IMR-90 (cell line): Measurements from ENCODE around the gene CCR3. TPM values are rescaled to one million over a fixed set of nuclear protein-coding genes. Genes with fewer than 3 reads are reported as not detected.

Experiments used
- ATAC-seq: fragments of 200-7000 bp; cut with Tn5 transposase; 2 replicates; pipeline ENCODE4 v1.9.1; 2020; ENCODE audit warnings: low read depth, mild to moderate bottlenecking, moderate library complexity
- BruUV-seq: library from RNA; stranded (reverse); fragments of 400-500 nt; replicated peaks from 2 replicates; lab custom pipeline; 2021; lab: Mats Ljungman, UMichigan
- CTCF ChIA-PET: fragments of 300-600 bp; formaldehyde crosslinking; extraction: SDS; loops from one replicate; lab custom pipeline; 2021; ENCODE audit warnings: antibody characterized with exemption; lab: Yijun Ruan, JAX
- POLR2A ChIA-PET: fragments of 300-600 bp; sonication (Branson Sonifier 250); formaldehyde crosslinking; loops from one replicate; lab custom pipeline; 2022; ENCODE audit warnings: antibody characterized with exemption; ENCODE audit not compliant: unreplicated experiment; lab: Charles Lee
- DNase-seq: peaks from one replicate; pipeline ENCODE4 v3.0.0; 2013
- H2AFZ ChIP-seq: replicated peaks from 2 replicates; pipeline ENCODE3; 2013; ENCODE audit warnings: low read length, mild to moderate bottlenecking; ENCODE audit not compliant: poor library complexity
- H2AK5ac ChIP-seq: 2 replicates; pipeline ENCODE4 v1.6.1; 2013; ENCODE audit warnings: low read depth, low read length, inconsistent platforms
- H2AK9ac ChIP-seq: replicated peaks from 2 replicates; pipeline ENCODE3; 2013; ENCODE audit warnings: mild to moderate bottlenecking, low read depth, low read length, moderate library complexity; ENCODE audit not compliant: poor library complexity
- H2BK120ac ChIP-seq: 2 replicates; pipeline ENCODE4 v1.6.1; 2013; ENCODE audit warnings: low read depth, low read length, inconsistent platforms
- H2BK15ac ChIP-seq: 3 replicates; pipeline ENCODE4 v1.6.1; 2013; ENCODE audit warnings: low read depth, low read length, inconsistent platforms
- H2BK20ac ChIP-seq: 2 replicates; pipeline ENCODE4 v1.6.1; 2013; ENCODE audit warnings: low read depth, mild to moderate bottlenecking, inconsistent platforms, low read length, moderate library complexity
- H2BK5ac ChIP-seq: 2 replicates; pipeline ENCODE4 v1.6.1; 2013; ENCODE audit warnings: mild to moderate bottlenecking, low read depth, low read length, inconsistent platforms; ENCODE audit not compliant: poor library complexity, severe bottlenecking
- H3K14ac ChIP-seq: replicated peaks from 2 replicates; pipeline ENCODE4 v1.6.1; 2013; ENCODE audit warnings: low read depth, low read length, inconsistent platforms
- H3K18ac ChIP-seq: 2 replicates; pipeline ENCODE4 v1.6.1; 2013; ENCODE audit warnings: low read depth, low read length, control low read depth
- H3K23ac ChIP-seq: 2 replicates; pipeline ENCODE4 v1.6.1; 2013; ENCODE audit warnings: low read depth, low read length, inconsistent platforms
- H3K27ac ChIP-seq: 2 replicates; pipeline ENCODE4 v1.5.1; 2013; ENCODE audit warnings: mild to moderate bottlenecking, control low read depth, low read length; ENCODE audit not compliant: insufficient read depth
- H3K27me3 ChIP-seq: 2 replicates; pipeline ENCODE4 v1.6.1; 2013; ENCODE audit warnings: low read length; ENCODE audit not compliant: control insufficient read depth, insufficient read depth
- H3K36me3 ChIP-seq: 2 replicates; pipeline ENCODE4 v1.6.1; 2013; ENCODE audit warnings: low read length, mixed read lengths; ENCODE audit not compliant: control insufficient read depth, insufficient read depth
- H3K4ac ChIP-seq: 2 replicates; pipeline ENCODE4 v1.6.1; 2013; ENCODE audit warnings: low read depth, low read length, inconsistent platforms
- H3K4me1 ChIP-seq: 2 replicates; pipeline ENCODE4 v1.6.1; 2013; ENCODE audit warnings: low read length, mixed read lengths; ENCODE audit not compliant: control insufficient read depth, insufficient read depth
- H3K4me2 ChIP-seq: 2 replicates; pipeline ENCODE4 v1.6.1; 2013; ENCODE audit warnings: low read depth, mild to moderate bottlenecking, control low read depth, low read length, moderate library complexity
- H3K4me3 ChIP-seq: 2 replicates; pipeline ENCODE4 v1.5.1; 2013; ENCODE audit warnings: low read depth, mild to moderate bottlenecking, control low read depth, low read length, moderate library complexity; ENCODE audit not compliant: insufficient read depth
- H3K56ac ChIP-seq: 2 replicates; pipeline ENCODE4 v1.6.1; 2013; ENCODE audit warnings: low read length, inconsistent platforms; ENCODE audit not compliant: insufficient read depth; ENCODE audit errors: extremely low read depth
- H3K79me1 ChIP-seq, 2 experiments: 2 replicates each; pipeline ENCODE4 v1.6.1; 2013; ENCODE audit warnings: low read length in 2 of 2, inconsistent platforms in 1 of 2, low read depth in 1 of 2
- H3K9ac ChIP-seq: 2 replicates; pipeline ENCODE4 v1.6.1; 2013; ENCODE audit warnings: low read depth, low read length, control low read depth
- H3K9me1 ChIP-seq: 2 replicates; pipeline ENCODE4 v1.6.1; 2013; ENCODE audit warnings: low read length, inconsistent platforms; ENCODE audit not compliant: insufficient read depth
- H3K9me3 ChIP-seq: 2 replicates; pipeline ENCODE4 v1.6.1; 2013; ENCODE audit warnings: low read length; ENCODE audit not compliant: control insufficient read depth, insufficient read depth
- H4K20me1 ChIP-seq: 2 replicates; pipeline ENCODE4 v1.6.1; 2013; ENCODE audit warnings: low read length, inconsistent platforms; ENCODE audit not compliant: insufficient read depth
- H4K5ac ChIP-seq: 2 replicates; pipeline ENCODE4 v1.6.1; 2013; ENCODE audit warnings: mild to moderate bottlenecking, low read depth, low read length, control low read depth
- H4K8ac ChIP-seq, 2 experiments: 2 replicates each; pipeline ENCODE4 v1.6.1; 2013; ENCODE audit warnings: low read depth in 2 of 2, low read length in 2 of 2, control low read depth in 1 of 2, inconsistent platforms in 1 of 2
- H4K91ac ChIP-seq: 2 replicates; pipeline ENCODE4 v1.6.1; 2013; ENCODE audit warnings: low read depth, low read length, inconsistent platforms; ENCODE audit not compliant: insufficient read depth
- CEBPB ChIP-seq: IDR thresholded peaks from 2 replicates; pipeline ENCODE4 v1.6.1; 2012; ENCODE audit warnings: low read depth, low read length, improper control_type of control experiment
- CHD1 ChIP-seq: IDR thresholded peaks from 2 replicates; pipeline ENCODE4 v1.6.1; 2012; ENCODE audit warnings: low read depth, low read length, improper control_type of control experiment
- FOS ChIP-seq: fragments of 150-350 bp; IDR thresholded peaks from 2 replicates; pipeline ENCODE4 v1.6.1; 2016; ENCODE audit warnings: low read depth, low read length
- MAFK ChIP-seq: IDR thresholded peaks from 2 replicates; pipeline ENCODE4 v1.6.1; 2012; ENCODE audit warnings: low read depth, low read length, improper control_type of control experiment
- MAZ ChIP-seq: IDR thresholded peaks from 2 replicates; pipeline ENCODE4 v1.6.1; 2012; ENCODE audit warnings: low read depth, mild to moderate bottlenecking, low read length, improper control_type of control experiment, moderate library complexity, borderline replicate concordance
- POLR2A ChIP-seq: IDR thresholded peaks from 2 replicates; pipeline ENCODE4 v1.6.1; 2012; ENCODE audit warnings: mild to moderate bottlenecking, low read depth, low read length
- RAD21 ChIP-seq: IDR thresholded peaks from 2 replicates; pipeline ENCODE4 v1.6.1; 2012; ENCODE audit warnings: low read length, improper control_type of control experiment
- RCOR1 ChIP-seq: IDR thresholded peaks from 2 replicates; pipeline ENCODE4 v1.6.1; 2012; ENCODE audit warnings: mild to moderate bottlenecking, low read length, improper control_type of control experiment; ENCODE audit not compliant: insufficient replicate concordance
- SMC3 ChIP-seq: fragments of 150-350 bp; IDR thresholded peaks from 2 replicates; pipeline ENCODE4 v1.6.1; 2016; ENCODE audit warnings: low read depth, mild to moderate bottlenecking, antibody characterized with exemption, low read length, moderate library complexity
- USF2 ChIP-seq: fragments of 150-350 bp; IDR thresholded peaks from 2 replicates; pipeline ENCODE4 v1.6.1; 2017; ENCODE audit warnings: mild to moderate bottlenecking, antibody characterized with exemption, low read length, low read depth
- WGBS, 2 experiments: methylation state at CpG; one replicate each; pipeline versions ENCODE4 v1.1.5 to v1.1.7; 2013; ENCODE audit warnings: missing lambda C conversion rate in 2 of 2; ENCODE audit not compliant: insufficient read length in 1 of 2; ENCODE audit errors: extremely low coverage in 2 of 2; 5-methylcytosine and 5-hydroxymethylcytosine counted together
- dilution Hi-C: fragments of 300-500 bp; cut with HindIII; formaldehyde crosslinking; loops from one replicate; pipeline ENCODE4 v1.14.3; 2018; ENCODE audit warnings: low sequenced_read_pairs; ENCODE audit not compliant: unreplicated experiment
- in situ Hi-C: fragments of 300-500 bp; cut with MboI; formaldehyde crosslinking; loops from 3 replicates; pipeline ENCODE4 v1.14.3; 2019; ENCODE audit warnings: low sequenced_read_pairs, inconsistent platforms, mixed read lengths
- intact Hi-C: fragments of 100-400 bp; cut with micrococcal nuclease; formaldehyde crosslinking; loops from 2 replicates; pipeline ENCODE4 v1.10.0; 2022
- polyA plus RNA-seq, 3 experiments: library from polyadenylated mRNA; depleted of rRNA; stranded (reverse); fragments of >200 nt; gene quantifications; 2 replicates each; pipeline ENCODE4 v1.2.3, GENCODE V29; 2012; ENCODE audit warnings: low replicate concordance in 1 of 3
- total RNA-seq: library from RNA; depleted of rRNA; stranded (reverse); fragments of >200 nt; gene quantifications from 2 replicates; pipeline ENCODE4 v1.2.3, GENCODE V29; 2012

The CCR3 gene
- total and polyA plus RNA-seq, 2 of the 4 experiments (the other 2 are of a cell fraction), result not detected

- H3K36me3 ChIP-seq, result no peaks in the 10 kb centered on the region
- H2BK5ac ChIP-seq, result no peak overlapping the region
- H2AFZ ChIP-seq, result no peak overlapping the region
- no peak overlapping the region for H4K8ac ChIP-seq
- CTCF ChIA-PET, result interaction anchor here (1.5 to 2.2 kb wide), 3 partner anchors 24 to 131 kb away, joined by 4 to 8 read pairs (median 4); no protein-coding TSS in a partner anchor
- H3K23ac ChIP-seq, result no peak overlapping the region
- no peaks in the 10 kb centered on the region for H3K9me3 ChIP-seq
- no peaks in the 10 kb centered on the region for H3K79me1 ChIP-seq
- WGBS, 2 experiments, result 80% methylated on average over 1 of the region's 3 CpGs; no CpG with 5 or more reads in 1 of the 2 experiments
- H3K14ac ChIP-seq, result no peak overlapping the region
- intact Hi-C loops, result loop anchor here (2.0 to 5.0 kb wide), 2 partner anchors 121 to 162 kb away; partner anchors contain the start of gene CCR5
- H4K5ac ChIP-seq, result no peak overlapping the region
- no TSS peak for BruUV-seq
- H3K4me1 ChIP-seq, result peaks cover 8% of the 10 kb centered on the region
- no peak overlapping the region for H3K4me3 ChIP-seq
- H3K9ac ChIP-seq, result no peak overlapping the region
- TF ChIP-seq CHD1 (no peak), USF2 (no peak), FOS (no peak), CEBPB (no peak), MAZ (no peak), RAD21 (no peak), RCOR1 (no peak), SMC3 (no peak), MAFK (no peak), POLR2A (no peak)
- no peak overlapping the region for H2AK5ac ChIP-seq
- H3K56ac ChIP-seq, result no peak overlapping the region
- ATAC-seq, result peak; percentile 75
- H2BK20ac ChIP-seq, result no peak overlapping the region
- no peaks in the 10 kb centered on the region for H4K20me1 ChIP-seq
- 0 out of 2 replicates have a peak, but pooled peaks cover 2% of the 10 kb centered on the region for H3K9me1 ChIP-seq
- peaks cover 22% of the 10 kb centered on the region for H3K27me3 ChIP-seq
- no peak overlapping the region for H3K27ac ChIP-seq
- H2AK9ac ChIP-seq, result no peak overlapping the region
- dilution Hi-C loops, result no loop called here
- POLR2A ChIA-PET, result no interaction called here
- no peak overlapping the region for H2BK15ac ChIP-seq
- no peak overlapping the region for H2BK120ac ChIP-seq
- in situ Hi-C loops, result no loop called here
- no peak overlapping the region for H3K4me2 ChIP-seq
- H3K4ac ChIP-seq, result no peak overlapping the region
- DNase-seq, result peak; percentile 15
- no peak overlapping the region for H3K18ac ChIP-seq
- no peak overlapping the region for H4K91ac ChIP-seq
Measured at GRCh38 chr3:46209746-46210470, 32.4 kb upstream of the CCR3 start.
